GM21367 (cell line): ENCODE results near the gene VCX2.
"Not testable (repeated sequence)": the region's sequence is repeated elsewhere in the genome, so short reads cannot be mapped to it uniquely, and the experiment has no call there.

ENCODE experiments used
- ATAC-seq: cut with Tn5 transposase; IDR thresholded peaks from one replicate; pipeline ENCODE4 v1.9.1; 2021; ENCODE audit not compliant: unreplicated experiment

The VCX2 gene

DNA sequence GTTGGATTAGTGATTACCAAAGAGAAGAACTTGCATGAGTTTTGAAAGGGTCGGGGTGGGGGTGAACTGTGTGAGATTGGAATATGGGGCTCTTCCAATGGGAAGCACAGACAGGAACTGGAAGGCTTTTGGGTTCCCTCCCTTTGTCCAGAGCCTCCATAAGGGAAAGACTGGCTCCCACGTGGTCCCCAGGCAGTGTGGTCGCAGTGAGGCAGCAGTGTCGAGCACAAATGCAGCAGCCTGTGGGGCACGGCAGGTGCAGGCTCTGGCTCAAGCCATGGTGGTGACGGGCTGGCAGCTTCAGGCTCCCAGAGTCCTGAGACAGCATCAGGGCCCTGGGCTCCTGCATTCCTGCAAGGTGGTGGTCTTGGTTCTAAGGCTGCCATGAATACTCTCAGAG is 45.5 kb downstream of the VCX2 start:
- no peak for ATAC-seq

DNA sequence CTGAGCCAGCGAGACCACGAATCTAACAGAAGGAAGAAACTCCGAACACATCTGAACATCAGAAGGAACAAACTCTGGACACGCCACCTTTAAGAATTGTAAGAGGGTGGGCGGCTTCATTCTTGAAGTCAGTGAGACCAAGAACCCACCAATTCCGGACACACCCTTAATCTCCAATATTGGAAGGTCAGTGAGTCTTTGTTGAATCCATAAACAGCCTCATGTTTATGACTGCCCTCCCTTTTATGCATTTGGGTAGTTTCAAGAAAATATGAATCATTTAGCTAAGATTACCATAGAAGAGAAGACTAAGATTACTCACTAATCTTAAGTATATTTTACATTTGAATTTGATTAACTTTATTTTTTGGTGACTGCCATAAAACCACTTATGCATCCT is 48.5 kb downstream of the VCX2 start:
- ATAC-seq, result no peak

DNA sequence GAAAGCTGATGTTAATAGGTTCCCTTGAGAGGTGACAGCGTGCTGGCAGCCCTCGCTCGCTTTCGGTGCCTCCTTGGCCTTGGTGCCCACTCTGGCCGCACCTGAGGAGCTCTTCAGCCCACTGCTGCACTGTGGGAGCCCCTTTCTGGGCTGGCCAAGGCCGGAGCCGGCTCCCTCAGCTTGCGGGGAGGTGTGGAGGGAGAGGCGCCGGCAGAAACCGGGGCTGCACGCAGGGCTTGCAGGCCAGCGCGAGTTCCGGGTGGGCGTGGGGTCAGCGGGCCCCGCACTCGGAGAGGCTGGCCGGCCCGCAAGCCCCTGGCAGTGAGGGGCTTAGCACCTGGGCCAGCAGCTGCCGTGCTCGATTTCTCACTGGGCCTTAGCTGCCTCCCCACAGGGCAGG is 49.7 kb downstream of the VCX2 start:
- not testable (repeated sequence) for ATAC-seq
